MM.1S (cell line): Measurements from ENCODE around the gene TCN2.
"Not testable (repeated sequence)": the region's sequence is repeated elsewhere in the genome, so short reads cannot be mapped to it uniquely, and the experiment has no call there.

ENCODE experiments used
- DNase-seq: peaks from one replicate; pipeline ENCODE4 v3.0.0-alpha.2; 2015
- H2AFZ ChIP-seq: fragments of 300-600 bp; sonication (generic); 2 replicates; pipeline ENCODE4 v1.6.0; 2016; ENCODE audit warnings: antibody characterized with exemption, low read length
- H3F3A ChIP-seq: fragments of 300-600 bp; sonication (generic); 2 replicates; pipeline ENCODE4 v1.6.1; 2016; ENCODE audit warnings: mild to moderate bottlenecking, antibody characterized with exemption, low read length, moderate library complexity, mixed read lengths; ENCODE audit not compliant: insufficient read depth
- H3K27ac ChIP-seq: fragments of 300-600 bp; sonication (generic); 2 replicates; pipeline ENCODE4 v1.5.1; 2016; ENCODE audit warnings: mild to moderate bottlenecking, low read length
- H3K27me3 ChIP-seq: fragments of 300-600 bp; sonication (generic); replicated peaks from 2 replicates; pipeline ENCODE4 v1.6.0; 2016; ENCODE audit warnings: low read length; ENCODE audit not compliant: insufficient read depth
- H3K36me3 ChIP-seq: fragments of 300-600 bp; sonication (generic); replicated peaks from 2 replicates; pipeline ENCODE4 v1.6.1; 2016; ENCODE audit warnings: mild to moderate bottlenecking, low read length, mixed read lengths; ENCODE audit not compliant: insufficient read depth
- H3K4me1 ChIP-seq: fragments of 300-600 bp; sonication (generic); 2 replicates; pipeline ENCODE4 v1.6.1; 2016; ENCODE audit warnings: low read length, mixed read lengths
- H3K4me2 ChIP-seq: fragments of 300-600 bp; sonication (generic); 2 replicates; pipeline ENCODE4 v1.6.0; 2016; ENCODE audit warnings: low read depth, low read length
- H3K4me3 ChIP-seq: fragments of 300-600 bp; sonication (generic); 2 replicates; pipeline ENCODE4 v1.5.1; 2016; ENCODE audit warnings: low read length, mixed read lengths
- H3K79me2 ChIP-seq: fragments of 300-600 bp; sonication (generic); 2 replicates; pipeline ENCODE4 v1.6.1; 2016; ENCODE audit warnings: mixed run types, low read length, mixed read lengths
- H3K9ac ChIP-seq: fragments of 300-600 bp; sonication (generic); 2 replicates; pipeline ENCODE4 v1.6.1; 2016; ENCODE audit warnings: low read length, mixed read lengths
- H3K9me2 ChIP-seq: fragments of 300-600 bp; sonication (generic); replicated peaks from 2 replicates; pipeline ENCODE4 v1.6.1; 2016; ENCODE audit warnings: mild to moderate bottlenecking, low read length, mixed read lengths; ENCODE audit not compliant: insufficient read depth
- H3K9me3 ChIP-seq: fragments of 300-600 bp; sonication (generic); replicated peaks from 2 replicates; pipeline ENCODE4 v1.6.1; 2016; ENCODE audit warnings: mild to moderate bottlenecking, low read length, mixed read lengths; ENCODE audit not compliant: insufficient read depth
- H4K20me1 ChIP-seq: fragments of 300-600 bp; sonication (generic); 2 replicates; pipeline ENCODE4 v1.6.1; 2016; ENCODE audit warnings: mild to moderate bottlenecking, low read length, moderate library complexity, mixed read lengths; ENCODE audit not compliant: insufficient read depth
- EZH2 ChIP-seq: fragments of 300-600 bp; sonication (generic); optimal IDR thresholded peaks from 2 replicates; pipeline ENCODE3; 2017; ENCODE audit warnings: low read depth, mild to moderate bottlenecking, antibody characterized with exemption, low read length, mixed read lengths
- EZH2phosphoT487 ChIP-seq: fragments of 300-600 bp; sonication (generic); IDR thresholded peaks from 2 replicates; pipeline ENCODE4 v1.6.1; 2018; ENCODE audit warnings: antibody characterized with exemption, low read length
- TF ChIP-seq, protein P1 (sequence below): fragments of 300-600 bp; sonication (generic); IDR thresholded peaks from 2 replicates; pipeline ENCODE4 v1.5.1; 2016; ENCODE audit warnings: antibody characterized with exemption, low read length, mixed read lengths

TCN2 gene

DNA sequence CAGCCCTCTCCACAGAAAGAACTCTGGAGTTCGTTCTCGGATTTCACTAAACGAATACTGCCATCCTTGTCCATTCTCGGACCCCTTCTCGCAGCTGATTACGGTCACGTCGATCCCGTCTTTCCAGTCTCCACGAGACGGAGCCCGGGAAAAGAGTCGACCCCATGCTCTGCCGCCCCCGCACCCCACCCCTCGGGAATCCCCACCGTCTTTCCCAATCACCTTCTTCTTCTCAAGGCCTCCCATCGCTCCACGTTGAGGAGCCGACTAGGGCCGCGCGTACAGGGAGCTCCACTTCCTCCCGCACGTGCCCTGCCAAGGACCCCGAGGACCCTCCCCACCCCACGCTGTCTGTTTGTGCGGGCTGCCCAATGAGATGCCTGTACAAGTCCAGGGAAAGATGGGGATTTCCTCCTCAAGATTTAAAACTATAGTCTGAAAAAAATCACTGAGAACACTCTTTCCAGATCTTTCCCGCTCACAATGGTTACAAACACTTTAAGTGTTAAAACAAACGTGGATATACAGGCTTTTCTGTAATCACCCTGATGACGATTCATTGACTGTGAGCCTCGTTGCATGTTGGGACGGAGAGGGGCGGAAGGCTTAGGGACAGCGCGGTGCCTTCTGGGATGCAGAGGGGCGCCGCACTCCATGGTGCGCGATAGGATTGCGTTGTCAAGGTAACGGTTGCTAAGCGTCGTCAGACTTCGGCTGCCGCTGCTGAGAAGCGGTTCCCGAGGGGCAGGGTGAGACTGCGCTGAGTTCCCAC, 15.2 kb upstream of the TCN2 start, which contains the start of gene PES1:
Gene PES1 (minus strand): TSS at position 323 of the 772 bp plus-strand sequence. CDS start 77 bp downstream, at position 246.
- H3K79me2 ChIP-seq: peaks cover 37% of the 10 kb centered on the region

DNA sequence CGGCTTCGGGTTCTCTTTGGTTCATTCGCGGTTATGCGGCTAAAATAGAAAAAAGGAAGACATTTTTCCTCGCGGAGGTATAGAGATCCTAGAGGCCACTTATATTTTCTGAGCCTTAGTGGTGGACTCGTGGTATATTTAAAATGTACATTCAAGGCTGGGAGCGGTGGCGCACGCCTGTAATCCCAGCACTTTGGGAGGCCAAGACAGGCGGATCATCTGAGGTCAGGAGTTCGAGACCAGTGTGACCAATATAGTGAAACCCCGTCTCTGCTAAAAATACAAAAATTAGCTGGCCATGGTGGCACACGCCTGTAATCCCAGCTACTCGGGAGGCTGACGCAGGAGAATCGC, 14.6 kb upstream of the TCN2 start:
- H3F3A ChIP-seq, H2AFZ ChIP-seq: not testable (repeated sequence)
- peak overlapping the region; percentile 15; the same call in 1 of the 2 replicates for H3K4me3 ChIP-seq

More for the DNA sequence above, 15.2 kb upstream of the TCN2 start, which contains the start of gene PES1:
- Histone ChIP-seq H3F3A (no peaks in the 10 kb centered on the region), H3K36me3 (peaks cover 9% of the 10 kb centered on the region; the same call in 1 of the 2 replicates), H3K9me2 (no peaks in the 10 kb centered on the region), H2AFZ (peak within 1 kb of the TSS; percentile 22), H3K4me3 (peak within 1 kb of the TSS; percentile 95), H3K9ac (peak within 1 kb of the TSS; percentile 91), H3K27me3 (peaks cover 28% of the 10 kb centered on the region), H4K20me1 (no peaks in the 10 kb centered on the region), H3K27ac (peak within 1 kb of the TSS; percentile 65; the same call in 1 of the 2 replicates), H3K9me3 (no peaks in the 10 kb centered on the region), H3K4me1 (0 out of 2 replicates have a peak, but pooled peaks cover 10% of the 10 kb centered on the region), H3K4me2 (peak within 1 kb of the TSS; percentile 77)
- TF ChIP-seq EZH2phosphoT487 (no peak), EZH2 (no peak)
- TF ChIP-seq, protein P1, sequence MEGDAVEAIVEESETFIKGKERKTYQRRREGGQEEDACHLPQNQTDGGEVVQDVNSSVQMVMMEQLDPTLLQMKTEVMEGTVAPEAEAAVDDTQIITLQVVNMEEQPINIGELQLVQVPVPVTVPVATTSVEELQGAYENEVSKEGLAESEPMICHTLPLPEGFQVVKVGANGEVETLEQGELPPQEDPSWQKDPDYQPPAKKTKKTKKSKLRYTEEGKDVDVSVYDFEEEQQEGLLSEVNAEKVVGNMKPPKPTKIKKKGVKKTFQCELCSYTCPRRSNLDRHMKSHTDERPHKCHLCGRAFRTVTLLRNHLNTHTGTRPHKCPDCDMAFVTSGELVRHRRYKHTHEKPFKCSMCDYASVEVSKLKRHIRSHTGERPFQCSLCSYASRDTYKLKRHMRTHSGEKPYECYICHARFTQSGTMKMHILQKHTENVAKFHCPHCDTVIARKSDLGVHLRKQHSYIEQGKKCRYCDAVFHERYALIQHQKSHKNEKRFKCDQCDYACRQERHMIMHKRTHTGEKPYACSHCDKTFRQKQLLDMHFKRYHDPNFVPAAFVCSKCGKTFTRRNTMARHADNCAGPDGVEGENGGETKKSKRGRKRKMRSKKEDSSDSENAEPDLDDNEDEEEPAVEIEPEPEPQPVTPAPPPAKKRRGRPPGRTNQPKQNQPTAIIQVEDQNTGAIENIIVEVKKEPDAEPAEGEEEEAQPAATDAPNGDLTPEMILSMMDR: no peak
- DNase-seq: peak; percentile 99

DNA sequence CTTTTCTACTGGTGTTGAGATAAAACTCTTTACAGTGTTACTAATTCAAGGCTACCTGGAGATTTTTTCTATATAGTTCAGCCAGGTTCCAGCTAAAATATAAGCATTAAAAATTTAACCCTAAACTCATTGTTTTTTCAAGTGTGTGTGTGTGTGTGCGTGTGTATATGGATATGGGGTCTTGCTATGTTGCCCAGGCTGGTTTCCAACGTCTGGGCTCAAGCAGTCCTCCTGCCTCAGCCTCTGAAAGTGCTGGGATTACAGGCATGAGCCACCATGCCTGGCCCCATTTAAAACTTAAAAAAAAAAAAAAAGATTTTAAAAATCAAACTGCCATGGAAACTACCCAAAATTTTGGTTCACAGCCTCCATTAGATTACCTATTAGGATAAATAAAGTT, 10.8 kb upstream of the TCN2 start:
- Histone ChIP-seq H3K36me3 (no peaks in the 10 kb centered on the region), H3K27me3 (peaks cover 28% of the 10 kb centered on the region), H3K9ac (no peak overlapping the region), H3F3A (no peaks in the 10 kb centered on the region), H3K79me2 (peaks cover 6% of the 10 kb centered on the region), H3K4me1 (no peaks in the 10 kb centered on the region), H3K4me3 (no peak overlapping the region), H3K27ac (no peak overlapping the region), H2AFZ (no peak overlapping the region), H4K20me1 (no peaks in the 10 kb centered on the region), H3K4me2 (no peak overlapping the region), H3K9me3 (no peaks in the 10 kb centered on the region), H3K9me2 (no peaks in the 10 kb centered on the region)
- TF ChIP-seq, protein P1: no peak
- TF ChIP-seq EZH2 (no peak), EZH2phosphoT487 (no peak)
- no peak for DNase-seq

More for the DNA sequence above, 14.6 kb upstream of the TCN2 start:
- not testable (repeated sequence) for H3K36me3 ChIP-seq, H3K9me2 ChIP-seq, H3K9me3 ChIP-seq, H3K9ac ChIP-seq, H3K27ac ChIP-seq, DNase-seq, H4K20me1 ChIP-seq
- Histone ChIP-seq H3K79me2 (peaks cover 37% of the 10 kb centered on the region), H3K4me1 (0 out of 2 replicates have a peak, but pooled peaks cover 10% of the 10 kb centered on the region), H3K4me2 (peak overlapping the region; percentile 77; the same call in 1 of the 2 replicates), H3K27me3 (peaks cover 28% of the 10 kb centered on the region)

DNA sequence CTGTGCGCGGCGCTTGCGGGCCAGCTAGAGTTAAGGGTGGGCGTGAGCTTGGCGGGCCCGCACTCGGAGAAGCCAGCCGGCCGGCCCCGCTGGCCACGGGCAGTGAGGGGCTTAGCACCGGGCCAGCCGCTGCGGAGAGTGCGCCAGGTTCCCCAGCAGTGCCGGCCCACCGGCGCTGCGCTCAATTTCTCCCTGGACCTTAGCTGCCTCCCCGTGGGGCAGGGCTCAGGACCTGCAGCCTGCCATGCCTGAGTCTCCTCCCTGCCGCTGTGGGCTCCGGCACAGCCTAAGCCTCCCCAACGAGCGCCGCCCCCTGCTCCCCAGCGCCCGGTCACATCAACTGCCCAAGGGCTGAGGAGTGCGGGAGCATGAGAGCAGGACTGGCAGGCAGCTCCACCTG, 10.1 kb upstream of the TCN2 start:
- no peaks in the 10 kb centered on the region for H3K9me3 ChIP-seq
- TF ChIP-seq, protein P1: no peak
- TF ChIP-seq EZH2phosphoT487 (no peak), EZH2 (no peak)

More for the DNA sequence above, 10.1 kb upstream of the TCN2 start:
- H3K4me3 ChIP-seq: no peak overlapping the region
- H3K27me3 ChIP-seq: peaks cover 28% of the 10 kb centered on the region
- H3K27ac ChIP-seq: no peak overlapping the region
- H3K4me1 ChIP-seq: no peaks in the 10 kb centered on the region
- H3K36me3 ChIP-seq: no peaks in the 10 kb centered on the region
- no peak for DNase-seq
- no peak overlapping the region for H2AFZ ChIP-seq
- no peaks in the 10 kb centered on the region for H4K20me1 ChIP-seq
- H3K9ac ChIP-seq: no peak overlapping the region
- no peaks in the 10 kb centered on the region for H3K79me2 ChIP-seq
- no peaks in the 10 kb centered on the region for H3F3A ChIP-seq
- no peaks in the 10 kb centered on the region for H3K9me2 ChIP-seq
- H3K4me2 ChIP-seq: no peak overlapping the region
